HG02970 (cell line): ENCODE data around the gene RBP7.
"Not testable (repeated sequence)": the region's sequence is repeated elsewhere in the genome, so short reads cannot be mapped to it uniquely, and the experiment has no call there.

Experiments used
- ATAC-seq: cut with Tn5 transposase; IDR thresholded peaks from one replicate; pipeline ENCODE4 v1.9.1; 2021; ENCODE audit warnings: mild to moderate bottlenecking, moderate library complexity, moderate number of reproducible peaks; ENCODE audit not compliant: unreplicated experiment, low FRiP score

The RBP7 gene

DNA sequence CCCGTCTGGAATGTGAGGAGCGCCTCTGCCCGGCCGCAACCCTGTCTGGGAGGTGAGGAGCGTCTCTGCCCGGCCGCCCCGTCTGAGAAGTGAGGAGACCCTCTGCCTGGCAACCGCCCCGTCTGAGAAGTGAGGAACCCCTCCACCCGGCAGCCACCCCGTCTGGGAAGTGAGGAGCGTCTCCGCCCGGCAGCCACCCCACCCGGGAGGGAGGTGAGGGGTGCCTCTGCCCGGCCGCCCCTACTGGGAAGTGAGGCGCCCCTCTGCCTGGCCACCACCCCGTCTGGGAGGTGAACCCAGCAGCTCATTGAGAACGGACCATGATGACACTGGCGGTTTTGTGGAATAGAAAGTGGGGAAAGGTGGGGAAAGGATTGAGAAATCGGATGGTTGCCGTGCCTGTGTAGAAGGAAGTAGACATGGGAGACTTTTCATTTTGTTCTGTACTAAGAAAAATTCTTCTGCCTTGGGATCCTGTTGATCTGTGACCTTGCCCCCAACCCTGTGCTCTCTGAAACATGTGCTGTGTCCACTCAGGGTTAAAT is 32.0 kb downstream of the RBP7 start:
- not testable (repeated sequence) for ATAC-seq

DNA sequence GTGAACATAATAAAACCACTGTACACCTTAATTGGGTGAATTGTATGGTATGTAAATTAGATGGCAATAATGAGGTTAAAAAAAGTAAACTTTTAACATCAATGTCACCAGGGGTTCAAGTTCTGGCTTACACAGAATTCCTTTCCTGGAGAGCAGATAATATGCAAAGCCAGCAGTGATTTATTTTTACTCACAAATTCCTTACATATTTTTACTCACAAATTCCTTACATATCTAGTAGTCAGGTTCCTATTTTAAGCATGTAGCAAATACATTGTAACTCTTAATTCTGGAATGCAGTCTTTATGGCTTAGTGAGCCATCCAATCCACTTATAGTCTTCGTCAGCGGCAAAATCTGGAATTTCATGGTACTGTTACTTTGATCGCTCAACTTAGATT is 34.4 kb downstream of the RBP7 start:
- no peak for ATAC-seq

DNA sequence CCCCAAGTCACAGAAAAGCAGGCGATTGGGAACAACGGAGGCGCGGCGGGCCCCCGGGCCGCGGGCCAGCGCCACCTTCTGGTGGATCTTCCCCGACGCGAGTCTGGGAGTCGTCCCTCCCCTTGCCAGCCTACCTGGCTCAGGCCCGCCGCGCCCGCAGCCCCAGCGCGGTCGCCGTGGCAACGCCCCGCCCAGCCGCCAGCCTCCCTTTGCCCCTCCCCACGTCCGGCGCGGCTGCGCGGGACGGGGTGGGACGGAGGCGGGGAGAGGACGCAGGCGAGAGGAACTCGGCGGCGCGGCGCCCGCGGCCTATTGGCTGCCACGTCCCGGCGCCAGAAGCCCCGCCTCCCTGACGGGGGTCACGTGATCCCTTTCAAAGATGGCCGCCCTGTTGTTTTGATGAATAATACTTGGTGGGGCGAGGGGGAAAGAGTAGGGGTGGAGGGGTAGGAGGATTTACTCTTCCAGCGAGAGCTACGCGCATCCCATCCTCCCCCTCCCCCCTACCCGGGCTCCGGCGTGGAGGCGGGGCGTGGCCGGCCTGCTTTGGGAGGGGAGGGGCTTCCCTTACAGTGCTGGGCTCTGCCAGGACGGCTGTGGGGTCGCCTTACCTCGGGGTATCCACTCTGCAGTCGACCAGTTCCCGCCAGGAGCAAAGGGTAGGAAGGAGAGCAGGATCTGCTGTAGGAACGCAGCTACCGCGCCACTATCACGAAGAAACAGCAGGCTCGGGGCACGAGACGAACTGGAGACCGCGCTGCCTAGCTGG is 35.7 kb downstream of the RBP7 start, which contains the start of gene UBE4B:
Gene UBE4B, plus strand, starts transcription at position 369 of the 769 bp plus-strand sequence. CDS start 713 bp downstream, outside the sequence.
- peak; percentile 96 for ATAC-seq

DNA sequence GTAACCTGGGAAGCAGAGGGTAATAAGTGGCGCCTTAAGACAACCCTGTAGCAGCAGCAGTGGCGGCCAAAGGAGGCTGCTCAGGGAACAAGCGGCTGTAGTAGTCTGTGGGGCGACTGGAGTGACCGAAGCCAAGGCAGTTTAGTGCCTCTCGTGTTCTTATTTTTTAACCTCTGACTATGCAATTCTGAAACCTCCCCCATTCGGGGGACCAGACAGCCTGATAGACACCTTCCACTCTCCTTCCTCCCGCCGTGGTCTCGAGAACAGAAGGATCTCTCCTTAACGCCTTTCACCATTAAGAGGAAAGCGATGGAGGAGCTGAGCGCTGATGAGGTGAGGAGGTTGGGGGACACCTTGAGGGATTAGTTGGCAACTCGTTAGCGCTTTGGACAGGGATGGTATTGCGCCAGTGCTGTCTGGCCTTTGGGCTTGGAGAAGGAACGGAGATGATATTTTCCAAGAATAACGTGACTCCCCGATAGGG is 36.4 kb downstream of the RBP7 start:
- peak; percentile 6 for ATAC-seq

DNA sequence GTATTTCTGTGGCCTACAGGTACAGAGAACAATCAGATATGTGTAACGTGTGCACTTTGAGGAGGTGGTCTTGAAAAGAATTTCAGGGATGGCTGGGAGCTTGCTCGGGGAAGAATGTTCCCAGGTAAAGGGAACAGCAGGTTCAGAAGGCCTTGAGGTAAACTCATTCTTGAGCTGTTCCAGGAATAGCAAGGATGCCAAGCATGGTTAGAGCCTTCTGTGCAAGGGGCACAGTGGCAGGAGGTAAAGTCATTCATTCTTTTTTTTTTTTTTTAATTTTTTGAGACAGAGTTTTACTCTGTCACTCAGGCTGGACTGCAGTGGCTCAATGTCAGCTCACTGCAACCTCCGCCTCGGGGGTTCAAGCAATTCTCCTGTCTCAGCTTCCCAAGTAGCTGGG is 45.7 kb downstream of the RBP7 start:
- ATAC-seq = no peak

DNA sequence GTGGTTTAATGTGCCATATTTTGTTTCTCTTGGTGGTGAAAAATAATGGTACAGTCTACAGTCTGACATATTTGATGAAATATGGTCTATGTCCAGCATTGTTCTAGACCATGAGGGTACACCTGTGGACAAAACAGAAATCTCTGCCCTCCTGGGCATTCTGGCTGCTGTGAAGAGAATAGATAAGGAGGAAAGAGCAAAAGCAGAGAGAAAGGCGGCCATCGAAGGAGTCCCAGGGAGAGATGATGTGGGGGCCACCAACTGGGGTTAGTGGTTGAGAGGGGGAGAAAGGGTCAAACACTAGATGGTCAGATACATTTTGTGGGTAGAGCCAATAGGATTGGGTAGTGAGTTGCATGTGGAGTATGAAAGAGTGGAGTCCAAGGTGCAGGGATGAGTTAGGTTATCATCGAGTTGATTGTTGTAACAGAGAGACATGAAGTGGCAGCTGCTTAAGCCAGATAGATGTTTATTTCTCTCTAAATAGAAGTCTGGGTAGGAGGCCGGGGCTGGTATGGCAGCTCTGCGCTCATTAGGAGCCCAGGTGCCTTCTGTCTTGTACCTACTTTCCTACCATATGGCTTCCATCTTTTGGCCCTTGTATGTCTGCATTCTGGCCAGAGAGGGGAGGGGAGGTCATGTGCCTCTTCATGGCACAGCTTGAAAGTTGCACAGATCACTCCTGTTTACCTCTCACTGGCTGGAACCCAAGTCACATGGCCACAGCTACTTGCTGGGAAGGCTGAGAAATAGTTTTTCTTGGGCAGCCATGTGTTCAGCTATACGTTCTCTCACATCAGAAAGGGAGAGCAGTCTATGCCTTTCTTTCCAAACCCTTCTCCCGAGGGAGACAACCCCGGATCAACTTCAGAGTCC is 48.7 kb downstream of the RBP7 start:
- no peak for ATAC-seq

DNA sequence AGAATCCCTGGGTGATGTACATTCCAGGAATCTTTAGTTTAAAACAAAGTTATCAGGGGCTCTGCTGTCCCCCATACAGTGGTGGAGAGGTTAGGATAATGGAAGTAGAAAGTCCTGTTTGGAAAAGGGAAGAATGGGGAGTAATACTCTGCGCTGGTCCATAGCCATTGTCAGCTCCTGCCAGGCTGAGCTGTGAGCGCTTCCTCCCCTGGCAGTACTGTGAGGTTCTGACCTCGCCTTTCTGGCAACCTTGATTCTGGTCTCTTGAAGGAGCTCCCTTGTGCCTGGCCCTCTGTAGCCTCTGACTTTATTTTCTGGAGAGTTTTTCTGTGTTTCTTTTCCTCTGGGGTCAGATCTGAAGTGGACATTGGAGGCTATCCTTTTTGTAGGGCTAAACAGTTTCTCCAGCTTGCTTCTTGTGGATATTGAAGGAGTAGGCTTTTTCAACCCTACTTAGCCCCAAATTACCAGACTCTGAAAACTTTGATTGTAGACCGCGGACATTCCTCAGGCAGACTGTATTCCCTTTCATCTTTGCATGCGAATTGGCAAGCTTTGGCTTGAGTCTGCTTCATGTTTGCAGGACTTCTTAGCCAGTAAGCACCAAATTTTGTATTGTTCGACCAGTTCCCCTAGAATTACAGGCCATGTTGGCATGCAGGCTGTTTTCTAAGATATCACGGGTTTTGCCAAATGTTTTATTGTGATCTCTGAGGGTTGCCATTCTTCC is 49.5 kb downstream of the RBP7 start:
- no peak for ATAC-seq

DNA sequence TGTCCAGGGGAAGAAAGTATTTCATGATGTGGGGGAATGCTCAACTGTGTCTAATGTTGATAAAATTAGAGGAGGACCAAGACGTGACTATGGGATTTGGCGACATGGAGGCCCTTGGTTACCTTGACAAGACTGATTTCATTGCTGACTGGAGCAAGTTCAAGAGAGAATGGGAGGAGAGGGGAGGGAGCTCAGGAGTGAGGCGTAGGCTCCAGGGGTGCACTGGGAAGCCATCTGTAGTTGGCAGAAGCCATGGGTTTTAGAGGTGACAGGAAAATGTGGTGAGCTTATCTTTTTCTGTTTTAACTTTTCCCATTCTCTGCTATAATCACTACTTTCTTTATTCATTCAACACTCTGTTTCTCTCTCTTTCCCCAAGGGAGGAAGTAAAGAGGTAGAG is 51.6 kb downstream of the RBP7 start:
- no peak for ATAC-seq

DNA sequence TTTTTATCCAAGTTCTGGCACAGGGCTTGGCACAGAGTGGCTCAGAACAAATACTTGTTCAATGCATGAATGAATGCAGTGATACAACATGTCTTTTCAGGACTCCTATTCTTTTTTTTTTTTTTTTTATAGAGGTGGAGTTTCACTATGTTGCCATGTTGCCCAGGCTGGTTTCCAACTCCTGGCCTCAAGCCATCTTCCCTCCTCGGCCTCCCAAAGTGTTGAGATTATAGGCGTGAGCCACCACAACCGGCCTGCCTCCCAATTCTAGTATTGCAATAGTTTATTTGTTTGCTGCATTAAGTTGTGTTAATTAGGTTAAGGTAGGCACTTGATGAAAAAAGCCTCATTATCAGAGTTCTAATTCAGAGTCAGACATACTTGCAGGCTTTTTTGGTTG is 53.6 kb downstream of the RBP7 start:
- no peak for ATAC-seq

DNA sequence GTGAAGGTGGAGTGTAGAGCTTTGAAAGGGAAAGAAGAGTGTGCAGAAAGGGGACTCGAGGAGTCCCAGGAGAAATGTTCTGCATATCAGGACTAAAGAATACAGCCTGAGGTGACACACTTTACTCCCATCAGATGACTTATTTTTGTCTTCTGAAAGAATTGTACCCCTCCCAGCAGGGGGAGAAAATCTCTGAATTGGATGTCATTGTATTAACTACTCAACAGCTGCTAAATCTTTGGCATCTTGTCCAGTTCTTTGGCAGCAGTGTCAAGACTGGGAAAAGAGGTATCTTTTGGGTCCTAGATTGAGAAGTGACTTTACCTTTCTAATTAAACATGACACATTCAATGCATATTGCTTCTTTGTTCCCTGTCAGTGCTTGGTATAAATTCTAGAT is 54.6 kb downstream of the RBP7 start:
- no peak for ATAC-seq

DNA sequence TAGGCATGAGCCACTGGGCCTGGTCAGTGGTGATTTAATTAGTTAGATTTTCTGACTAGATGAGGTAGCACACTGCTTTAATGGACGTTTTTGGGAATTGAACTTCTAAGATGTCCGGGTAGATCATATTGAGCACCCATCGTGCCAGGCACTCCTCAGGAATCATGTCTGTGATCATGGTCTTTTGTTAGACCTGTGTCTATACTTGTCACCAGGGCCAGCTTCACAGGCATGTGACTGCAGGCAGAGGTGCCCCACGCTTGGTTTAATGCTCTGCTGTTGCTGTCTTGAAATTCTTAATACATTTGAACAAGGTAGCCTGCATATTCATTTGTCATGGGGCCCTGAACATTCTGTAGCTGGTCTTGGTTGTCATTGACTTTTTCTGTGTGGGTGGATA is 55.3 kb downstream of the RBP7 start:
- no peak for ATAC-seq

DNA sequence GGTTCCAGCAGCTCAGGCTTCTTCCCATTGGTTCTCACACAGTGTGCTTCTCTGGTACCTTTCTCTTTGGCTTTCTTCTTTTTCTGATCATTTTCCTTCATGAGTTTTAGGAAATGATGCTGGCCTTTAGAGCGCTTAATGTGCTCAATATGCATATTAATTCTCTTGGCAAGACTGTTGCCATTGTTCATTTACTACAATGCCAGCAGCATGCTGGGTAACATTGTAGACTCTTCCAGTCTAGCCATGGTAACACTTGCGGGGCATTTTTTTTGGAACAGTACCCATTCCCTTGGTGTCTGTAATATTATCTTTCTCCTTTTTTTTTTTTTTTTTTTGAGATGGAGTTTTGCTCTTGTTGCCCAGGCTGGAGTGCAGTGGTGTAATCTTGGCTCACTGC is 57.4 kb downstream of the RBP7 start:
- ATAC-seq = no peak

DNA sequence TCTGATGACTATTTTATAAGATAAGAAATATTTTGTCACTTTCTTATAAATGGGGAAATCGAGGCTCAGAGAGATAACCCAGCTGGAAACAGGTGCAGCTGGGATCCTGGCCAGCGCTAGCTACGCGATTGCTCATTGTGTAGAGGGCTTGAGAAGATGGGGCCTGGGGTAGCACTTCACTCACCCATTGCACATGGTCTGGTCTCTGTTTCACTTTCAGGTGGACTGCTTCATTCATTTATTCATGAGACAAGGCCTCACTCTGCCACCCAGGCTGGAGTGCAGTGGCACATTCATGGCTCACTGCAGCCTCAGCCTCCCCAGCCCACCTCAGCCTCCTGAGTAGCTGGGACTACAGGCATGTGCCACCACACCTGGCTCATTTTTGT is 59.6 kb downstream of the RBP7 start:
- no peak for ATAC-seq

DNA sequence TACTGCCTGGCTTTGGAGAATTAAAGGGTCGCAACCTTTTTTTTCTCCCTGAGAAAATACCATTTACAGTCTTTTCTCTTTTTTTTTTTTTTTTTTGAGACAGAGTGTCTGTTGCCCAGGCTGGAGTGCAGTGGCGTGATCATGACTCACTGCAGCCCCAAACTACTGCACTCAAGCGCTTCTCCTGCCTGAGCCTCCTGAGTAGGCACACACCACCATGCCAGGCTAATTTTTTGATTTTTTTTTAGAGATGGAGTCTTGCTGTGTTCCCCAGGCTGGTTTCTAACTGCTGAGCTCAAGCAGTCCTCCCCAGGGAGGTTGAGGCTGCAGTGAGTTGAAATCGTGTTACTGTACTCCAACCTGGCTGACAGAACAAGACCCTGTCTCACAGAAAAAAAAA is 60.3 kb downstream of the RBP7 start:
- ATAC-seq = no peak

DNA sequence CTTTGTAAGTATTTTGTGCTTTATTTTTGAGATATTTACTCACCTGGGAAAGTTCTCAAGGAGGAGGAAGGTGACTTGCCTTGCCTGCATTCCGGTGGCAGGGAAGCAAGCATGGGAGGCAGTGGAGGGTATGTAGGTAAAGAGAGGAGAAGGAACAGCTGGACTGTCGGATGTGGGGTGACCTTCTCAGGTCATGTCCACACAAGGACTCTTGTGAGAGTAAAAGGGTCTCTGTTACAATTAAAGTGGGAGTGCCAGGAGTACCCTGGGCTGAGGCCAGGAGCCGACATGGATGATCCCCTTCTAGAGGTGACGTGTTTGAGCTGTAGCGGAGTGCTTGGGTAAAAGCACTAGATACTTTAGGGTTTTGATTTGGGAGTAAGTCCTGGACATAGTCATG is 60.8 kb downstream of the RBP7 start:
- ATAC-seq = no peak

DNA sequence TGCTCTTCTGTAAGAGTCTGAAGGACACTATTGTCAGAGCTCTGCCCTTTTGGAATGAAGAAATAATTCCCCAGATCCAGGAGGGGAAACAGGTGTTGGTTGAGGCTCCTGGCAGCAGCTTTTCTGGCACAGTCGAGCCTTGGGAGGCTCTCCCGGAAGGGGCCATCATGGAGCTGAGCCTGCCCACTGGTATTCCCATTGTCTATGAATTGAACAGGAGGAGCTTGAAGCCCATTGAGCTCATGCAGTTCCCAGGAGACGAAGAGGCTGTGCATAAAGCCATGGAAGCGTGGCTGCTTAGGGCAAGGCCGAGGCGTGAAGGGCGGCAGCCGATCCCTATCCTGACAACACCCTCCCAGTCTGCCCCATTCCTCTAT is 62.3 kb downstream of the RBP7 start:
- ATAC-seq = no peak

DNA sequence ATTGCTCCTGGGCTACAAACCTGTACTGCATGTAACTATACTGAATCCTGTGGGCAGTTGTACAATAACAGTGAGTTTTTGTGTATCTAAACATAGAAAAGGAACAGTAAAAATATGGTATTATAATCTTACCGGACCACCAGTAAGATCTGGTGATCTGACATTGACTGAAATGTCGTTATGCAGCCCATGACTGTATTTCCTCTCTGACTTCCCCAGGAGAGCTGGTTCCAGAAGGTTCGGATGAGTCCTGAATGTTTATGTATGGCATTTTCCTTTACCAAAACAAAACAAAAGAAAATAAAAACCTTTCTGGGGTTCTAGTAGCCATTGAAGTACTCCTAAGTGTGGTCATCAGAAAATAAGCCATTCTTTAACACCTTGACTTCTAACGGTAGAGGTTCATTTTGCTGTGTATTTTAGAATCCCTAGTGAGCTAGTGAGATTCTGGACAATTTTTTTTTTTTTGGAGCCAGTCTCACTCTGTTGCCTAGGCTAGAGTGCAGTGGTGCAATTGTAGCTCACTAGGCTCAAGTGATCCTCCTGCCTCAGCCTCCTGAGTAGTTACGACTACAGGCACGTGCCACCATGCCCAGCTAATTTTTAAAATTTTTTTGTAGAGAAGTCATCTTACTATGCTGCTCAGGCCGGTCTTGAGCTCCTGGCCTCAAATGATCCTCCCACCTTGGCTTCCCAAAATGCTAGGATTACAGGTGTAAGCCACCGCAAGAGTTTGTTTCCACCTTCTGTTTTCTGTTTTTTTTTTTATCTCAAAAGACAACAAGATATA is 63.5 kb downstream of the RBP7 start:
- no peak for ATAC-seq

DNA sequence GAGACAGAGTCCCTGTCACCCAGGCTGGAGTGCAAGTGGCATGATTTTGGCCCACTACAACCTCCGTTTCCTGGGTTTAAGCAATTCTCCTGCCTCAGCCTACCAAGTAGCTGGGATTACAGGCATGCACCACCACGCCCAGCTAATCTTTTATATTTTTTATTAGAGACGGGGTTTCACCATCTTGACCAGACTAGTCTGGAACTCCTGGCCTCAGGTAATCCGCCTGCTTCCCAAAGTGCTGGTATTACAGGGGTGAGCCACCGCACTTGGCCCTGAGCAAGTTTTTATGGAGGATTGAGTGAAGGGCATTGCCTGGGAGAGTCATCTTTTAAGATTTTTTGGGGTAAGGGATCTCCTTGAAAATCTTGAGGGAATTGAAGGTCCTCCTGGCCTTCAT is 64.2 kb downstream of the RBP7 start:
- ATAC-seq = no peak

DNA sequence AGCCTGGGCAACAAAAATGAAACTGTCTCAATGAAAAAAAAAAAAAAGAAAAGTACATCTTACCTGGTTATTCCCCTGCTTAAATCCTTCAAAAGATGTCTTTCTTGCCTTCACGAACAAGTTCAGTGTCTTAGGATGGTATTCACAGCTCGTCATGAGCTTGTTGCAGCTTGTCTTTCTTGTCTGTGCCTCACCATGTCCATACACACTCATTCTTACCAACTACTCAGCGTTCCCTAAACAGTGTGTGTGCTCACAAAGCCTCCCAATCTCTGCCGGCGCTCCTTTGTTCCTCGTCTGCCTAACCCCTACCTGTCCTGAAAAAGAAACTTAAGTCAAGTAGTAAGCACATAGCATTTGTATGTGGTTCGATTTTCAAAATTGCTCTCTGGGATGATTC is 66.8 kb downstream of the RBP7 start:
- no peak for ATAC-seq
